Measurements from ENCODE around the gene S100PBP.

S100PBP gene

GRCh38 chr1:32858136-32858535 is 40.7 kb downstream of the S100PBP start:
- Histone ChIP-seq H3K36me3 (replicated peaks) (peaks cover 19% of the 10 kb centered on the region), H3K27me3 (replicated peaks) (no peaks in the 10 kb centered on the region), H3K4me3 (ENCODE audit: low read depth, low read length) (no peak overlapping the region), H3K27ac (no peak overlapping the region)
- TF ChIP-seq, protein P1, sequence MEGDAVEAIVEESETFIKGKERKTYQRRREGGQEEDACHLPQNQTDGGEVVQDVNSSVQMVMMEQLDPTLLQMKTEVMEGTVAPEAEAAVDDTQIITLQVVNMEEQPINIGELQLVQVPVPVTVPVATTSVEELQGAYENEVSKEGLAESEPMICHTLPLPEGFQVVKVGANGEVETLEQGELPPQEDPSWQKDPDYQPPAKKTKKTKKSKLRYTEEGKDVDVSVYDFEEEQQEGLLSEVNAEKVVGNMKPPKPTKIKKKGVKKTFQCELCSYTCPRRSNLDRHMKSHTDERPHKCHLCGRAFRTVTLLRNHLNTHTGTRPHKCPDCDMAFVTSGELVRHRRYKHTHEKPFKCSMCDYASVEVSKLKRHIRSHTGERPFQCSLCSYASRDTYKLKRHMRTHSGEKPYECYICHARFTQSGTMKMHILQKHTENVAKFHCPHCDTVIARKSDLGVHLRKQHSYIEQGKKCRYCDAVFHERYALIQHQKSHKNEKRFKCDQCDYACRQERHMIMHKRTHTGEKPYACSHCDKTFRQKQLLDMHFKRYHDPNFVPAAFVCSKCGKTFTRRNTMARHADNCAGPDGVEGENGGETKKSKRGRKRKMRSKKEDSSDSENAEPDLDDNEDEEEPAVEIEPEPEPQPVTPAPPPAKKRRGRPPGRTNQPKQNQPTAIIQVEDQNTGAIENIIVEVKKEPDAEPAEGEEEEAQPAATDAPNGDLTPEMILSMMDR (IDR thresholded peaks at IDR 0.05; ENCODE audit: low read depth, low read length, missing control alignments), result no peak
- in situ Hi-C loops (cut with HindIII; ENCODE audit: low pct_ligation_motif_present, low sequenced_read_pairs), result no loop called here
- no peak for DNase-seq

DNA sequence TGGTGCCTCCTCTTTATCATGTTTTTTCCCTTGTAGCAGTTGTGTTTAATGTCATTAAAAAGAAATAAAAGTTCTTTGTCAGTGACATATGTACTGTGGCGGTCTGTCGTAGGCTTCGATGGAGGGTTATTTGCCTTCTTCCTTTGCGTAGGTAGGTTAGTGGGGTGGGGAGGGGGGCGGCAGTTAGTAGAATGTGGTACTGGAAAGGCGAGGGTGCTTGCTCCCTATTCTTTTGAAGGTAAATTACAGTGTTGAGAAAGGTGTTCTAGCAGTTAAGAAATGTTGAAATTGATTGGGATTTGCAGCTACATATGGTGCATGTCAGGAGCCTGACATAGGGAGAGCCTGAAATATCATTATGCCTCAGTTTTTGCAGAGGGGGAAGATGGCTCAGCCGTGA is 41.3 kb downstream of the S100PBP start:
- in situ Hi-C loops (cut with HindIII; ENCODE audit: low pct_ligation_motif_present, low sequenced_read_pairs), result no loop called here
- H3K36me3 ChIP-seq (replicated peaks), result peaks cover 16% of the 10 kb centered on the region
- no peak overlapping the region for H3K4me3 ChIP-seq (ENCODE audit: low read depth, low read length)
- no peaks in the 10 kb centered on the region for H3K27me3 ChIP-seq (replicated peaks)
- no peak overlapping the region for H3K27ac ChIP-seq
- no peak for DNase-seq
- TF ChIP-seq, protein P1 (IDR thresholded peaks at IDR 0.05; ENCODE audit: low read depth, low read length, missing control alignments), result no peak

GRCh38 chr1:32859915-32860314 is 42.5 kb downstream of the S100PBP start:
- Histone ChIP-seq H3K36me3 (replicated peaks) (peaks cover 7% of the 10 kb centered on the region), H3K27ac (no peak overlapping the region), H3K27me3 (replicated peaks) (no peaks in the 10 kb centered on the region), H3K4me3 (ENCODE audit: low read depth, low read length) (no peak overlapping the region)
- TF ChIP-seq, protein P1 (IDR thresholded peaks at IDR 0.05; ENCODE audit: low read depth, low read length, missing control alignments), result no peak
- no peak for DNase-seq
- in situ Hi-C loops (cut with HindIII; ENCODE audit: low pct_ligation_motif_present, low sequenced_read_pairs), result no loop called here

DNA sequence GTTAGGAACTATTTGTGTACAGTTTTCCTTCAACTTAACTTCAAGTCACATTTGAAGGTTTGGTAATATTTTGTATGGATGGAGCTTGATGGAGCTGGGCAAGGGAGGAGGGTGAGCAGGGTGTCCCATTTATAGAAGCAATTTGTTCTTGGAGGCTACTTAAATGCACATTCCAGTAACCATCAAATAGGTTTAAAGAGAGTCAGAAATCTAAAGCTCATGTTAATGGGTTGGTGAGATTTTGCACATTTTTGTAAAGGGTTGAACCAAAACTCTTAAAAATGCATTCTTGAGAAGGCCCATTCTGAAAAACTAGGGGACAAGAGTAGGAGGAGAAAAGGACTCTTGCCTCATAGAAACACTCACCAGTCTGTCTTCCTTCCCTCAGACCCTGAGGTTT is 43.1 kb downstream of the S100PBP start:
- DNase-seq, result no peak
- Histone ChIP-seq H3K36me3 (replicated peaks) (peaks cover 7% of the 10 kb centered on the region), H3K27ac (no peak overlapping the region), H3K27me3 (replicated peaks) (no peaks in the 10 kb centered on the region), H3K4me3 (ENCODE audit: low read depth, low read length) (no peak overlapping the region)
- in situ Hi-C loops (cut with HindIII; ENCODE audit: low pct_ligation_motif_present, low sequenced_read_pairs), result no loop called here
- TF ChIP-seq, protein P1 (IDR thresholded peaks at IDR 0.05; ENCODE audit: low read depth, low read length, missing control alignments), result no peak

DNA sequence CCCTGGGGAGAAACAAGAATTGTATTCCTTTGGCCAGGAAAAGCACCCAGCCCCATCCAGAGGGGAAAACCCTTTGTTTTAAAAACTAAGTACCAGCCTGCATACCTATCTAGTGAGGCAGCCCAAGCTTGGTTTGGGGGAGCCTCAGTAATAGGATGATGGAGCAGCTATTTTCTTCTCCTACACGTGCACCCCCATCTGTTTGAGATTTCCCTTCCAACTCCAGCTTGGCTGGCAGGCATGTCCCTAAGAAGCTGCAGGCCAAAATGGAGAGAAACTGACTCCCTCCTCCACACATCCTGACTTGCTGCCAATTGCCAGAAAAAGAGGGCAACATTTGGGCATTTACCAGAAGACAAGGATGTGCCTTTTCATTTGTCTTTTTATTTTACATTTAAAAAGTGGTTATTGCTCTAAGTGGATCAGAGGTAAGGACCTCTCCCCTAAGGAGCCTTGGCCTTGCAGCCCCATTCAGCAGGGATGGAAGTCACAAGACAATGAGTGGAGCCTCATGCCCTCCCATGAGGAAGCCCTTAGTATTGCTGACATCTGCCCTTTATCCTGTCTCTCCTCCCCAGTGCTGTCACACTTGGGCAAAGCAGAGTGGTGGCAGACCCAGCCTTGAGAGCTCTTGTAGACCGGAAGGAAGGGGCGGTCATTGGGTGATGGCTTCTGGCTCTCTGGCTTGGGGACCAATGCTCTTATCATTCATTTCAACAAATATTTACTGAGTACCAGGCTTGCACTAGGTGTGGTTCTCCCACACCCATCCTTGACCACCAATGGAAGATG is 44.6 kb downstream of the S100PBP start:
- in situ Hi-C loops (cut with HindIII; ENCODE audit: low pct_ligation_motif_present, low sequenced_read_pairs), result no loop called here
- DNase-seq, result no peak
- Histone ChIP-seq H3K36me3 (replicated peaks) (peaks cover under 1% of the 10 kb centered on the region), H3K4me3 (ENCODE audit: low read depth, low read length) (no peak overlapping the region), H3K27ac (no peak overlapping the region), H3K27me3 (replicated peaks) (no peaks in the 10 kb centered on the region)
- TF ChIP-seq, protein P1 (IDR thresholded peaks at IDR 0.05; ENCODE audit: low read depth, low read length, missing control alignments), result no peak

Data from brain microvascular endothelial cell (primary cell).